Measurements from ENCODE around the gene GARIN5B.

Gene GARIN5B

GRCh38 chr19:55383279-55384130, 20.4 kb upstream of the GARIN5B start:
- TF ChIP-seq PAX5 (IDR thresholded peaks at IDR 0.05; ENCODE audit: insufficient read depth, low read length, severe bottlenecking) (no peak), POLR2A (IDR thresholded peaks at IDR 0.05; ENCODE audit: low read depth, low read length) (no peak), SPI1 (IDR thresholded peaks at IDR 0.05; ENCODE audit: low read depth, low read length) (no peak), POLR2AphosphoS5 (IDR thresholded peaks at IDR 0.05; ENCODE audit: low read depth, low read length) (no peak)
- DNase-seq (ENCODE audit: insufficient read length, low spot score) (peak; percentile 84), FAIRE-seq (peak; percentile 26)

- FAIRE-seq (no peak), DNase-seq (ENCODE audit: insufficient read length, low spot score) (no peak)
- TF ChIP-seq TAF1 (IDR thresholded peaks at IDR 0.05; ENCODE audit: low read depth, low read length) (no peak), POU2F2 (IDR thresholded peaks at IDR 0.05; ENCODE audit: low read depth, low read length) (no peak), POLR2A (IDR thresholded peaks at IDR 0.05; ENCODE audit: low read depth, low read length) (no peak), POLR2AphosphoS5 (IDR thresholded peaks at IDR 0.05; ENCODE audit: low read depth, low read length) (no peak), PAX5 (IDR thresholded peaks at IDR 0.05; ENCODE audit: insufficient read depth, low read length, severe bottlenecking) (no peak), SPI1 (IDR thresholded peaks at IDR 0.05; ENCODE audit: low read depth, low read length) (no peak)
These were observed 19.5 kb upstream of the GARIN5B start for GRCh38 chr19:55382522-55383054.

- FAIRE-seq (no peak), DNase-seq (ENCODE audit: insufficient read length, low spot score) (no peak)
- TF ChIP-seq POLR2A (IDR thresholded peaks at IDR 0.05; ENCODE audit: low read depth, low read length) (no peak), SPI1 (IDR thresholded peaks at IDR 0.05; ENCODE audit: low read depth, low read length) (no peak), TAF1 (IDR thresholded peaks at IDR 0.05; ENCODE audit: low read depth, low read length) (no peak), PAX5 (IDR thresholded peaks at IDR 0.05; ENCODE audit: insufficient read depth, low read length, severe bottlenecking) (no peak), POLR2AphosphoS5 (IDR thresholded peaks at IDR 0.05; ENCODE audit: low read depth, low read length) (no peak), POU2F2 (IDR thresholded peaks at IDR 0.05; ENCODE audit: low read depth, low read length) (no peak)
These were observed 19.0 kb upstream of the GARIN5B start for GRCh38 chr19:55382013-55382412.

- TF ChIP-seq PAX5 (IDR thresholded peaks at IDR 0.05; ENCODE audit: insufficient read depth, low read length, severe bottlenecking) (no peak), SPI1 (IDR thresholded peaks at IDR 0.05; ENCODE audit: low read depth, low read length) (no peak), POLR2A (IDR thresholded peaks at IDR 0.05; ENCODE audit: low read depth, low read length) (no peak)
- FAIRE-seq, result no peak
- no peak for DNase-seq (ENCODE audit: insufficient read length, low spot score)
These were observed 16.1 kb upstream of the GARIN5B start for GRCh38 chr19:55379174-55379573.

GRCh38 chr19:55377356-55378131, 14.5 kb upstream of the GARIN5B start:
- DNase-seq (ENCODE audit: insufficient read length, low spot score) (no peak), FAIRE-seq (no peak)
- no peak for TF ChIP-seq TAF1 (IDR thresholded peaks at IDR 0.05; ENCODE audit: low read depth, low read length)
- TF ChIP-seq POLR2A (IDR thresholded peaks at IDR 0.05; ENCODE audit: low read depth, low read length), result no peak
- TF ChIP-seq PAX5 (IDR thresholded peaks at IDR 0.05; ENCODE audit: insufficient read depth, low read length, severe bottlenecking), result no peak
- no peak for TF ChIP-seq SPI1 (IDR thresholded peaks at IDR 0.05; ENCODE audit: low read depth, low read length)
- no peak for TF ChIP-seq POU2F2 (IDR thresholded peaks at IDR 0.05; ENCODE audit: low read depth, low read length)
- no peak for TF ChIP-seq POLR2AphosphoS5 (IDR thresholded peaks at IDR 0.05; ENCODE audit: low read depth, low read length)

GRCh38 chr19:55376241-55376933, 13.3 kb upstream of the GARIN5B start, which contains the start of gene TMEM190:
TSS of gene TMEM190 (plus strand) at chr19:55376826. CDS start at chr19:55376854, 28 bp downstream.
- TF ChIP-seq TAF1 (IDR thresholded peaks at IDR 0.05; ENCODE audit: low read depth, low read length), result no peak
- no peak for TF ChIP-seq POU2F2 (IDR thresholded peaks at IDR 0.05; ENCODE audit: low read depth, low read length)
- no peak for TF ChIP-seq PAX5 (IDR thresholded peaks at IDR 0.05; ENCODE audit: insufficient read depth, low read length, severe bottlenecking)
- FAIRE-seq, result no peak
- no peak for DNase-seq (ENCODE audit: insufficient read length, low spot score)

GRCh38 chr19:55373993-55374757, 11.1 kb upstream of the GARIN5B start:
- DNase-seq (ENCODE audit: insufficient read length, low spot score), result no peak
- TF ChIP-seq TAF1 (IDR thresholded peaks at IDR 0.05; ENCODE audit: low read depth, low read length) (no peak), PAX5 (IDR thresholded peaks at IDR 0.05; ENCODE audit: insufficient read depth, low read length, severe bottlenecking) (no peak), POU2F2 (IDR thresholded peaks at IDR 0.05; ENCODE audit: low read depth, low read length) (no peak), SPI1 (IDR thresholded peaks at IDR 0.05; ENCODE audit: low read depth, low read length) (no peak), POLR2A (IDR thresholded peaks at IDR 0.05; ENCODE audit: low read depth, low read length) (no peak), POLR2AphosphoS5 (IDR thresholded peaks at IDR 0.05; ENCODE audit: low read depth, low read length) (no peak)
- no peak for FAIRE-seq

GRCh38 chr19:55373306-55373992, 10.4 kb upstream of the GARIN5B start:
- DNase-seq (ENCODE audit: insufficient read length, low spot score) (no peak), FAIRE-seq (no peak)

More at GRCh38 chr19:55373306-55373992, 10.4 kb upstream of the GARIN5B start:
- TF ChIP-seq SPI1 (IDR thresholded peaks at IDR 0.05; ENCODE audit: low read depth, low read length) (no peak), POU2F2 (IDR thresholded peaks at IDR 0.05; ENCODE audit: low read depth, low read length) (no peak), PAX5 (IDR thresholded peaks at IDR 0.05; ENCODE audit: insufficient read depth, low read length, severe bottlenecking) (no peak), POLR2A (IDR thresholded peaks at IDR 0.05; ENCODE audit: low read depth, low read length) (no peak), POLR2AphosphoS5 (IDR thresholded peaks at IDR 0.05; ENCODE audit: low read depth, low read length) (no peak), TAF1 (IDR thresholded peaks at IDR 0.05; ENCODE audit: low read depth, low read length) (no peak)
